KBM-7 (cell line): ENCODE results near the gene CARD11.

Source experiments
- DNase-seq: peaks from one replicate; pipeline ENCODE4 v3.0.0-alpha.2; 2015
- in situ Hi-C: fragments of 300-500 bp; cut with MboI; formaldehyde crosslinking; loops from 2 replicates; pipeline ENCODE4 v1.14.3; 2020; ENCODE audit warnings: low sequenced_read_pairs, low pct_unique_long_range_greater_than_20kb, mixed read lengths

The CARD11 gene

GRCh38 chr7:2996141-2996540 is 47.5 kb downstream of the CARD11 start:
- in situ Hi-C loops, result no loop called here
- DNase-seq, result no peak

- DNase-seq, result no peak
- in situ Hi-C loops, result no loop called here
These were observed 49.8 kb downstream of the CARD11 start for GRCh38 chr7:2993868-2994267.

DNA sequence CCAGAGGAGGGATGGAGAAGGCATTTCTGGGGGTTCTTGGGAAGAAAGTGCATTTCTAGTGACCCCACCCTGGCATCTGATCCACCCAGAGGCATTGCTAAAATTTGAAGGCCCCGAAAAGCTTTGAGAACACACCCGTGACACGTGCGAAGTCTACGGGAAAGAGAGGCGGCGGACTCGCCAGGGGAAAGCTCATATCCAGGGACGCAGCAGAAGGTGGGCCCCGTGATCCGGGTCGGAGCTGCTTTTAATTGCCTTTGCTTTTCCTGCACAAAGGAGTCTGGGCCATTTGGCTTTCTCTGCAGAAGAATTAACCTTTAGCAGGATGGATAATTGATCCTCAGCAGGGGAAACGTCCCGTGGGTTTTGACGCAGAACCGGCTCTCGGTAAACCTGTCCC is 50.3 kb downstream of the CARD11 start:
- in situ Hi-C loops, result no loop called here
- no peak for DNase-seq

DNA sequence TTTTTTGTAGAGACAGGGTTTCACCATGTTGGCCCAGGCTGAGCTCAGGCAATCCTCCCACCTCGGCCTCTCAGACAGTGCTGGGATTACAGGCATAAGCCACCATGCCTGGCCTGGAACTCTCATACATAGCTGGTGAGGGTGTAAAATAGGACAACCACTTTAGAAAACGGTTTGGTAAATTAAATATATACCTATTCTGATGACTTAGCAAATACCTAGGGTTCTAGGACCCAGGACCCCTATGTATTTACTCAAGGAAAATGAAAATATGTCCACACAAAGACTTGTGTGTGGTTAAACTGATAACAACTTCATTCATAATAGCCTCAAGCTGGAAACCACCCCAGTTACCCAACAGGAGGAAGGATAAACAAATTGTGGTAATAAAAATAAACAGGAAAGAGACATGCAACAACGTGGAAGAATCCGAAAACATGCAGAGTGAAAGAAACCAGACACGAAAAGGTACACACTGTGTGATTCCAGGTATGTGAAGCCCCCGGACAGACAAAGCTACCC is 52.7 kb downstream of the CARD11 start:
- in situ Hi-C loops, result no loop called here
- DNase-seq, result no peak

DNA sequence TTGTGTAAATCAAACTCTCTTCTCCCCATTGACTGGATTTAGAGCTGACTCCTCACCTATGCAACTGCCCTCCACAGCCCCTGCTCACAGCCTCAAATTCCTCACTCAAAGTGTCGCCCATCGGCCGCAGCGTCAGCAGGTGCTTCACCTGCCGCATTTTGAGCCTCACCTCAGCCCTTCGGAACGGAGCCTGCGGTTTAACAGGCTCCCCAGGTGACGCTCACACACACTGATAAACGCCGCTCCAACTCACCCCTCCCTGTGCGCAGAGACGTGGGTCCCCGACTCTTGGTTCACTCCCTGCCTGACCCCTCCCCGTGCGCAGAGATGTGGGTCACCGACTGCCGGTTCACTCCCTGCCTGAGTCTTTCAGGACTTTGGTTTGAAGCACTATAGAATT is 57.1 kb downstream of the CARD11 start:
- no peak for DNase-seq
- in situ Hi-C loops, result no loop called here

DNA sequence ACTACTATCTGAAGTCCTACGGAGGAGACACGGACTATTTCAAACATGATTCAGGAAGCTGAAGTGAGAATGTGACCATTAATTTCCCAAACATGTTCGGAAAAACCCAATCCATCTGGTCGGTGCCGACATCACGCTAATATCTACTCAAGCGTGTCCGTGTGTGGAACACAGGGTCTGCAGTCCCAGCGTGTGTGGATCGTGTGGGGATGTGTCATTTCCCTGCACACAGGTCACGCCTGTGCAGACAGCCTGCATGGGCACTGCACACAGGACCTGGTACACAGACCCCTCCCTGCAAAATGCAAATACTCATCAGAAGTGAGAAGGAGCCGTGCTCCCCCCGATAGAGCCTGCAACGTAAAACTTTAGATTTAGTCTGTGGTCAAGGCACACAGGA is 57.8 kb downstream of the CARD11 start:
- no peak for DNase-seq
- in situ Hi-C loops, result no loop called here

DNA sequence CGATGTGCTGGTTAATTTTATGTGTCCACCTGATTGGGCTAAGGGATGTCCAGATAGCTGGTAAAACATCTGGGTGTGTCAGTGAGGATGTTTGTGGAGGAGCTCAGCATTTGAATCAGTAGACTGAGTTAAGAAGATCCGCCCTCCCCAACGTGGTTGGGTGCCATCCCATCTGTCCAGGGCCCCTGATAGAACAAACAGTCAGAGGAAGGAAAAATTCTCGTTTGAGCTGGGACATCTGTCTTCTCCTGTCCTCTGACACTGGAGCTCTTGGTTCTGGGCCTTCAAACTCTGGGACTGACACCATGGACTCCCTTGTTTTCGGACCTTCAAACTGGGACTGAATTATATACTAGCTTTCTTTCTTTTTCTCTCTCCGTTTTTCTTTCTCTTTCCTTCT is 59.6 kb downstream of the CARD11 start:
- in situ Hi-C loops, result no loop called here
- DNase-seq, result no peak

GRCh38 chr7:2983586-2983985 is 60.1 kb downstream of the CARD11 start:
- no peak for DNase-seq
- in situ Hi-C loops, result no loop called here

- in situ Hi-C loops, result no loop called here
- DNase-seq, result peak; percentile 70
These were observed 60.8 kb downstream of the CARD11 start for GRCh38 chr7:2982831-2983230.

DNA sequence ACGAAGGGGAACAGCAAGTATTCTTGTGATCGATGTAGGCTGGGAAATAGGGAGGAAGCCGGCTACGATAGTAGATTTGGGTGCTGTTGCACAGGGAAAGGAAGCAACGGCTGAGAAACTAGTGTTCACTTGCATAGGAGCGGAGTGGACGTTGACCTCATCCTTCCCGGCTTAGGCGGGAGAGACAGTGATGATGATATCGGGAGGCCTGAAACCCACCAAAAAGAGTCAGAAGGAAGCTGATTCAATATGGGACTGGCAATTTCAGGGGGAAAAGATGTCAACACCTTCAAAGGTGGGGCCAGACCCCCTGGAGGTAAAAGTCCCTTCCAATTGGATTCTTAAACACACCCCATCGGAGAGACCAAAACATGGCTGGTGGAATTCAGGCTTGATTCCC is 61.3 kb downstream of the CARD11 start:
- in situ Hi-C loops, result no loop called here
- DNase-seq, result no peak

- in situ Hi-C loops, result no loop called here
- no peak for DNase-seq
These were observed 62.6 kb downstream of the CARD11 start for GRCh38 chr7:2981103-2981480.

- in situ Hi-C loops, result no loop called here
- DNase-seq, result peak; percentile 68
These were observed 63.1 kb downstream of the CARD11 start for GRCh38 chr7:2980401-2981102.

DNA sequence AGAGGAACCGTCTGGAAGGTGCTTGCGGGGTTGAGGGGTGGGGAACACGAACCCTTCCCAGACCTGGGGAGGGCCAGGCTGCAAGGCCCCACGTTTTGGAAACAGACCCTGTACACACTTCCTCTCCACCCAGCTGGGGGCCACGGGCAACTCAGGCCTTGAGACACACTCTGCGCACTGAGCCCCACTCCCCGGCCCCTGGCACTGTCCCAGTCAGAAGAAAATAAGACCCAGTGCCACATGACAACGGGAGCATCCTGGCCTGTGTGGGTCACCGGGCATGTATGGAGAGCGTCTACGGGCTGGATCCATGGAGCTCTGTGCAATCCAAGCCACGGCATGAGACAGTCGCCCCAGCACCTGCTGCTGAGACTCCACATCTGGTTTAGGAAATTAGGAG is 63.7 kb downstream of the CARD11 start:
- DNase-seq, result no peak
- in situ Hi-C loops, result no loop called here

DNA sequence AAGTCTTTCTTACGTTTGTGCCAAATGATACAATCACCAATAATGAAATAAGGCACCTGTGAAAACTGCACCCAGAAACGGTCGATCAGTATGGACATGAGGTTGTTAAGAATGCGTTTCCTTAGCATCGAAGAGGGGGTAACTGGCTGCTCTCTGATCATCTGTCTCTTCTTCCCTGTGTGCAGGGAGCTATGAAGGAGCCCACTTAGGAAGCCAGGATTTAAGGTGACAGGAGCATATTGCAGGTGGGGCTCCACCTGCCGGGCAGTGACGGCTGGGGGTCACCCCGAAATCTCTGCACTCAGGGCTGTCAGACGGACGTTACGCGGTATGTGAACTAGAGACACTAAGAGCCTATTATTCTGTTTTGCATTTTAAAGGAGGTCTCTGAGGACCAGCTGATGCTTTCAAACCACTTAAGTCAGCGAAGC is 64.5 kb downstream of the CARD11 start:
- in situ Hi-C loops, result no loop called here

DNA sequence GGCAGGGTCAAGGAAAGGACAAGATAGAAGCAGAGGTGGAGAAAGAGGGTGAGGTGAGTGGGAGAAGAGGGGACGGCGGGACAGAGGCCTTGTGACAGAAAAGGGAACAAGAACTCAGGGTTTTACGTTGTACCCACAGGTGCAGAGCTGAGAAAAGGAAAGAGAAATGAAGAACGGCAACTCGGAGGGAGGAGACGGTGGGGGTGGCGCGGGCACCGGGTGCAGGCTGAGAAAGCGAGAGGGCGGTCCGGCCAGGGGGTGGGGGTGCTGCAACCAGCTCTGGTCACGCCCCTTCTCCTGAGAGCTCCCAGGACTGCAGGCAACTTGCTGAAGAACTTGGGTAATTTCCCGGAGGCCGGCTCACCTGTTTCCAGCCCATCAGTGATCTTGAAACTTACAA is 65.3 kb downstream of the CARD11 start:
- in situ Hi-C loops, result no loop called here
- peak; percentile 82 for DNase-seq

More for the DNA sequence above, 64.5 kb downstream of the CARD11 start:
- no peak for DNase-seq

DNA sequence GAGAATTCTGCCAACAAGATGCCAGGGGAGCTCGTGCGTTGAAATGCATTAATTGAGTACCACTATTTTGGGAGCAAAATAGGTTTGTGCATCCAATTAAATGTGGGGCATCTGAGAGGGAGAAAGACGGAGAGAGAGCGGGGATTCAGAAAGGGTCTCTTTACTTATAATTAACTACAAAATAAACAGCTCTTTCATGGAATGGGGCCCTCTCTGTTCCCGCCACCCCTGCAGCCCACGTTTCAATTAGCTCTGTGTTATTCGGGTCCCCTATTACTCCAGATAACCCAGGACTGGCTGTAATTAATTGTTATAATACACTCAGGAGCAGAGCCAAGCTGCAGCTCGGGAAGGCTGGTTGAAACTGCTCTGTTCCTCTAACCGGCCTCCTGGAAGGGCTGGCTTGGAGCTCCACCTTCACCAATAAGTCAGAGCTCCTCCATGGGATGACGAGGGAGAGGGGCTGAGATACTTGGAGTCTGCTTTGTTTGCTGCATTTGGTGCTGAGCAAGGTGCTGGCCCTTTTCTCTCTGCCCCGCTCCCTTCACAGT is 67.8 kb downstream of the CARD11 start:
- no peak for DNase-seq
- in situ Hi-C loops, result no loop called here

- in situ Hi-C loops, result no loop called here
- DNase-seq, result no peak
These were observed 69.4 kb downstream of the CARD11 start for GRCh38 chr7:2974093-2974819.

- in situ Hi-C loops, result no loop called here
- DNase-seq, result no peak
These were observed 70.9 kb downstream of the CARD11 start for GRCh38 chr7:2972835-2973161.

DNA sequence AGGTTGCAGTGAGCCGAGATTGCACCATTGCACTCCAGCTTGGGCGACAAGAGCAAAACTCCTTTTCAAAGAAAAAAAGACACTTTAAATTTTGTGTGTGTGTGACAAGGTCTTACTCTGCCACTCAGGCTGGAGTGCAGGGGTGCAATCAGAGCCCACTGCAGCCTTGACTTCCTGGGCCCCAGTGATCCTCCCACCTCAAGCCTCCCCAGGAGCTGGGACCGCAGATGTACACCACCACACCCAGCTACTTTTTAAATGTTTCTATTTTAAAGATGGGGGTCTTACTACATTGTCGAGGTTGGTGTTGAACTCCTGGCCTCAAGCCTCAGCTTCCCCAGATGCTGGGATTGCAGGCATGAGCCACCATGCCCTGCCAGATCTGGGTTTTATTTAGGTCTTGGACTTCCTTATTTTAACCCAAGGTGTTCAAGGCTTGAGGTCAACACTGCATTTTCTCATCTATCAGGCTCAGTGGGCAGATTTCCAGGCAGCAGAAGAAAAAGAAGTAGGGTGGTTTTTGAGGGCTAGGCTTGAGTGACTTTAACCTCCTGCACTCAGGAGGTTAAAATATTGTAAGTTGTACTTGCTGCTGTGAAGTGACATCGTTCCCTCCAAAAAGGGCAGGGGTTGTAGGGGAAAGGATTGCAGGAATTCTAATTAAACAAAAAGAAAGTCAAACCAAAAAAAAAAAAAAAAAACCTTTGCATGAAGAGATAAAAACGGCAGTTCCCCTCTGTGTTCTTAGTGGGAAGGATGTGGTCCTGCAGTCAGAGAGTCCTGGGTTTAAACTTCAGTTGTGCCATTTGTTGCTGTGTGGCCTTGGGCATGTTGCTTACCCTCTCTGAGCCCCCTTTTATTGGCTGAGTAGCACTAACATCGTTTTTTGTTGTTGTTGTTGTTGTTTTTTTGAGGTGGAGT is 71.5 kb downstream of the CARD11 start:
- peak; percentile 88 for DNase-seq
- in situ Hi-C loops, result no loop called here

DNA sequence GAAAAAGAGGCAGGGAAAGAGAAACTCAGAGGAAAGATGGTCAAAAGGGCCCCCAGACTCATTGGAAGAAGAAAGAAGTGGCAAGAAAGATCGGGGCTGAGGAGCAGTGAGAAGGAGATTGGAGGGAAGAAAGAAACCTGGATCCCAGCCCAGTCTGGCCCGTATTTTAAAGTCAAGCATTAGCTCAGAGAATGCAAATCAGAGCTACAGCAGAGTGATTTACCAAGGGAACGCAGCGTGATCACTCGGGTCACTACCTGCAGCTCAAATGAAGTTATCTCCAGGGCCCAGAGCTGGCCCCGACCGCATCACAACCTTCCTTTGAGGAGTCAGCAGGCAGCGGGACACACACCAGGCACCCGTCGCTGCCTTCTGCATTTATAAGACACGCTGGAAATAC is 72.8 kb downstream of the CARD11 start:
- in situ Hi-C loops, result no loop called here
- no peak for DNase-seq
